GM20000 (cell line): ENCODE measurements around the gene KRTAP22-1.

Experiments
- DNase-seq: peaks from one replicate; pipeline ENCODE4 v3.0.0; 2012; ENCODE audit warnings: low spot score
- CTCF ChIP-seq: IDR thresholded peaks from 2 replicates; pipeline ENCODE4 v1.5.1; 2012; ENCODE audit warnings: mild to moderate bottlenecking, control low read depth; ENCODE audit errors: extremely low read depth, missing control alignments

KRTAP22-1 gene

GRCh38 chr21:30642564-30642963 is 41.7 kb downstream of the KRTAP22-1 start, which contains the start of gene KRTAP20-3:
Gene KRTAP20-3, plus strand, starts transcription at chr21:30642864.
- DNase-seq, result no peak
- TF ChIP-seq CTCF, result no peak

DNA sequence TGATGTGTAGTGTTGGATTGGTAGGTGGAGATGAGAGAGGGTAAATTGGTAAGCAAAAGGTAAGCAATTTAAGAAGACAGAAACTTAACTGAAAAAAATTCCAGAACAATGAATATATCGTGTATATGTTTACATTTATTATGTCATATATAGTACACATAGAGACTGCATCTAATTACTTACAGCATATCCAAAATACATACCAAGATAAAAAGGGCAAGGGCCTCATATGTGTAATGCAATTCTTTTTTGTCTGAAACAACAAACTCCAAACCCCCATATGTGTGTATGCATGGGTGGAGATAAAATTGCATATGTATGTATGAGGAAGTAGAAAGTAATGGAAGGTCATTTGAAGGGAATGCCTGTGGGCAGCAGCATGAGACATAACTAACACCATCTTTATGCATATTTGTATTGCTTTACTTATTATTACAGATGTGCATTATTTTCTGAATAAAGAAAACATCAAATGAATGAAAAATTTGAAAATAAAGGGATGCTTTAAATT is 46.1 kb downstream of the KRTAP22-1 start:
- DNase-seq, result no peak
- no peak for TF ChIP-seq CTCF
